ENCODE results near the gene SLC9A3. TPM values are rescaled to one million over a fixed set of nuclear protein-coding genes. Genes with fewer than 3 reads are reported as not detected.

Gene SLC9A3
- total and polyA plus RNA-seq, 2 experiments from 2014 or later, result 1.2 to 1.7 TPM

GRCh38 chr5:566636-567309 is 42.5 kb upstream of the SLC9A3 start:
- Histone ChIP-seq H3K9ac (no peak overlapping the region), H3K9me2 (ENCODE audit: insufficient read depth) (no peaks in the 10 kb centered on the region), H3K4me2 (ENCODE audit: unreplicated experiment) (no peak overlapping the region), H3K4me3 (no peak overlapping the region), H3K27me3 (replicated peaks; ENCODE audit: insufficient read depth) (no peaks in the 10 kb centered on the region; the same call in none of the 2 replicates), H3K27ac (no peak overlapping the region), H3F3A (ENCODE audit: insufficient read depth) (no peaks in the 10 kb centered on the region; the same call in 1 of the 2 replicates), H3K4me1 (ENCODE audit: insufficient read depth) (no peaks in the 10 kb centered on the region), H3K36me3 (ENCODE audit: low read depth) (no peaks in the 10 kb centered on the region), H2AFZ (no peak overlapping the region), H4K20me1 (ENCODE audit: insufficient read depth) (no peaks in the 10 kb centered on the region), H3K9me3 (ENCODE audit: low read depth) (no peaks in the 10 kb centered on the region), H3K79me2 (ENCODE audit: insufficient read depth) (no peaks in the 10 kb centered on the region)
- in situ Hi-C loops (cut with MboI), result no loop called here
- WGBS, 2 experiments (ENCODE audit: low coverage in 1 of 2, low lambda C conversion rate in 2 of 2, missing lambda C conversion rate in 2 of 2), result 64 to 65% methylated on average over 16 of the region's 16 CpGs
- no peak for TF ChIP-seq EZH2 (IDR thresholded peaks at IDR 0.05; ENCODE audit: insufficient read depth, poor library complexity, severe bottlenecking)
- TF ChIP-seq EZH2phosphoT487 (IDR thresholded peaks at IDR 0.05; ENCODE audit: insufficient read depth, low read depth), result no peak
- DNase-seq, result no peak

GRCh38 chr5:565782-566440 is 41.7 kb upstream of the SLC9A3 start:
- no peaks in the 10 kb centered on the region; the same call in 1 of the 2 replicates for H3F3A ChIP-seq (ENCODE audit: insufficient read depth)
- H3K9me3 ChIP-seq (ENCODE audit: low read depth), result no peaks in the 10 kb centered on the region
- H3K36me3 ChIP-seq (ENCODE audit: low read depth), result no peaks in the 10 kb centered on the region
- no peaks in the 10 kb centered on the region for H3K79me2 ChIP-seq (ENCODE audit: insufficient read depth)
- no peak overlapping the region for H3K27ac ChIP-seq
- TF ChIP-seq EZH2phosphoT487 (IDR thresholded peaks at IDR 0.05; ENCODE audit: insufficient read depth, low read depth) (no peak), EZH2 (IDR thresholded peaks at IDR 0.05; ENCODE audit: insufficient read depth, poor library complexity, severe bottlenecking) (no peak)
- H3K4me3 ChIP-seq, result no peak overlapping the region
- H3K4me2 ChIP-seq (ENCODE audit: unreplicated experiment), result no peak overlapping the region
- no peak overlapping the region for H2AFZ ChIP-seq
- no peaks in the 10 kb centered on the region for H3K4me1 ChIP-seq (ENCODE audit: insufficient read depth)
- no peaks in the 10 kb centered on the region for H4K20me1 ChIP-seq (ENCODE audit: insufficient read depth)
- DNase-seq, result peak; percentile 35
- 74 to 79% methylated on average over 15 to 20 of the region's 20 CpGs for WGBS, 2 experiments (ENCODE audit: low coverage in 1 of 2, low lambda C conversion rate in 2 of 2, missing lambda C conversion rate in 2 of 2)
- no peaks in the 10 kb centered on the region for H3K9me2 ChIP-seq (ENCODE audit: insufficient read depth)
- in situ Hi-C loops (cut with MboI), result no loop called here
- no peaks in the 10 kb centered on the region; the same call in none of the 2 replicates for H3K27me3 ChIP-seq (replicated peaks; ENCODE audit: insufficient read depth)
- no peak overlapping the region for H3K9ac ChIP-seq

GRCh38 chr5:561408-561807 is 37.2 kb upstream of the SLC9A3 start:
- no peak for TF ChIP-seq EZH2phosphoT487 (IDR thresholded peaks at IDR 0.05; ENCODE audit: insufficient read depth, low read depth)
- TF ChIP-seq EZH2 (IDR thresholded peaks at IDR 0.05; ENCODE audit: insufficient read depth, poor library complexity, severe bottlenecking), result no peak
- no peak overlapping the region for H3K27ac ChIP-seq
- 70 to 72% methylated on average over 13 to 21 of the region's 21 CpGs for WGBS, 2 experiments (ENCODE audit: low coverage in 1 of 2, low lambda C conversion rate in 2 of 2, missing lambda C conversion rate in 2 of 2)
- H3K4me3 ChIP-seq, result no peak overlapping the region
- H2AFZ ChIP-seq, result no peak overlapping the region
- H3K79me2 ChIP-seq (ENCODE audit: insufficient read depth), result no peaks in the 10 kb centered on the region
- no peaks in the 10 kb centered on the region for H4K20me1 ChIP-seq (ENCODE audit: insufficient read depth)
- no peaks in the 10 kb centered on the region for H3K4me1 ChIP-seq (ENCODE audit: insufficient read depth)
- H3F3A ChIP-seq (ENCODE audit: insufficient read depth), result no peaks in the 10 kb centered on the region; the same call in 1 of the 2 replicates
- no peak for DNase-seq
- in situ Hi-C loops (cut with MboI), result no loop called here
- no peak overlapping the region for H3K4me2 ChIP-seq (ENCODE audit: unreplicated experiment)
- no peaks in the 10 kb centered on the region for H3K9me3 ChIP-seq (ENCODE audit: low read depth)
- no peaks in the 10 kb centered on the region for H3K9me2 ChIP-seq (ENCODE audit: insufficient read depth)
- H3K9ac ChIP-seq, result no peak overlapping the region
- no peaks in the 10 kb centered on the region for H3K36me3 ChIP-seq (ENCODE audit: low read depth)
- H3K27me3 ChIP-seq (replicated peaks; ENCODE audit: insufficient read depth), result 0 out of 2 replicates have a peak, but pooled peaks cover 5% of the 10 kb centered on the region

- no peaks in the 10 kb centered on the region for H3F3A ChIP-seq (ENCODE audit: insufficient read depth)
- H3K79me2 ChIP-seq (ENCODE audit: insufficient read depth), result no peaks in the 10 kb centered on the region
- H3K4me1 ChIP-seq (ENCODE audit: insufficient read depth), result no peaks in the 10 kb centered on the region
- no peak overlapping the region for H3K27ac ChIP-seq
- TF ChIP-seq EZH2phosphoT487 (IDR thresholded peaks at IDR 0.05; ENCODE audit: insufficient read depth, low read depth) (no peak), EZH2 (IDR thresholded peaks at IDR 0.05; ENCODE audit: insufficient read depth, poor library complexity, severe bottlenecking) (no peak)
- in situ Hi-C loops (cut with MboI), result no loop called here
- H3K9ac ChIP-seq, result no peak overlapping the region
- H2AFZ ChIP-seq, result no peak overlapping the region
- H3K9me3 ChIP-seq (ENCODE audit: low read depth), result no peaks in the 10 kb centered on the region
- H4K20me1 ChIP-seq (ENCODE audit: insufficient read depth), result no peaks in the 10 kb centered on the region
- H3K36me3 ChIP-seq (ENCODE audit: low read depth), result no peaks in the 10 kb centered on the region
- no peak for DNase-seq
- H3K4me3 ChIP-seq, result no peak overlapping the region
- H3K9me2 ChIP-seq (ENCODE audit: insufficient read depth), result no peaks in the 10 kb centered on the region
- WGBS, 2 experiments (ENCODE audit: low coverage in 1 of 2, low lambda C conversion rate in 2 of 2, missing lambda C conversion rate in 2 of 2), result 73 to 75% methylated on average over 12 of the region's 12 CpGs
- no peak overlapping the region for H3K4me2 ChIP-seq (ENCODE audit: unreplicated experiment)
- 0 out of 2 replicates have a peak, but pooled peaks cover 5% of the 10 kb centered on the region for H3K27me3 ChIP-seq (replicated peaks; ENCODE audit: insufficient read depth)
Observed at GRCh38 chr5:560792-561166, 36.5 kb upstream of the SLC9A3 start.

Measured in GM23248 (cell line).